Activated CD8-positive, alpha-beta T cell treated with anti-CD3 and anti-CD28 coated beads, Interleukin-2, amount 10 ng/mL, durations not matched to agents 7 days and 5 days (primary cell): ENCODE results near the gene NRAP. TPM values are rescaled to one million over a fixed set of nuclear protein-coding genes. Genes with fewer than 3 reads are reported as not detected.
"Not testable (repeated sequence)": the region's sequence is repeated elsewhere in the genome, so short reads cannot be mapped to it uniquely, and the experiment has no call there.

Experiments used
- ATAC-seq: fragments of 150-1000 bp; cut with Tn5 transposase; one replicate; pipeline ENCODE4 v1.10.0; 2021; ENCODE audit warnings: moderate library complexity
- CTCF ChIA-PET: fragments of 350-600 bp; sonication (Branson Sonifier 250); formaldehyde crosslinking; loops from one replicate; lab custom pipeline; 2021; ENCODE audit warnings: antibody characterized with exemption; lab: Charles Lee
- POLR2A ChIA-PET: fragments of 350-600 bp; sonication (Branson Sonifier 250); formaldehyde crosslinking; loops from one replicate; lab custom pipeline; 2021; ENCODE audit warnings: antibody characterized with exemption; lab: Charles Lee
- DNase-seq: peaks from one replicate; pipeline ENCODE4 v3.0.0-alpha.2; 2020
- H3K27ac Mint-ChIP-seq: one replicate; pipeline ENCODE4 v1.8.0; 2021; ENCODE audit warnings: mild to moderate bottlenecking, mixed read lengths
- H3K27me3 Mint-ChIP-seq: one replicate; pipeline ENCODE4 v1.8.0; 2021; ENCODE audit warnings: low read depth, mixed read lengths
- H3K36me3 Mint-ChIP-seq: one replicate; pipeline ENCODE4 v1.8.0; 2021; ENCODE audit warnings: low read depth, mixed read lengths
- H3K4me1 Mint-ChIP-seq: one replicate; pipeline ENCODE4 v1.8.0; 2021; ENCODE audit warnings: low read depth, mixed read lengths
- H3K4me3 Mint-ChIP-seq: one replicate; pipeline ENCODE4 v1.8.0; 2021; ENCODE audit warnings: mild to moderate bottlenecking, mixed read lengths
- H3K9me3 Mint-ChIP-seq: one replicate; pipeline ENCODE4 v1.8.0; 2022; ENCODE audit warnings: mixed read lengths; ENCODE audit not compliant: insufficient read depth
- total RNA-seq, 2 experiments: library from RNA; stranded (reverse); gene quantifications; one replicate each; pipeline ENCODE4 v1.2.3, GENCODE V29; 2021

Gene NRAP
- total RNA-seq, 2 experiments from 2014 or later = not detected

DNA sequence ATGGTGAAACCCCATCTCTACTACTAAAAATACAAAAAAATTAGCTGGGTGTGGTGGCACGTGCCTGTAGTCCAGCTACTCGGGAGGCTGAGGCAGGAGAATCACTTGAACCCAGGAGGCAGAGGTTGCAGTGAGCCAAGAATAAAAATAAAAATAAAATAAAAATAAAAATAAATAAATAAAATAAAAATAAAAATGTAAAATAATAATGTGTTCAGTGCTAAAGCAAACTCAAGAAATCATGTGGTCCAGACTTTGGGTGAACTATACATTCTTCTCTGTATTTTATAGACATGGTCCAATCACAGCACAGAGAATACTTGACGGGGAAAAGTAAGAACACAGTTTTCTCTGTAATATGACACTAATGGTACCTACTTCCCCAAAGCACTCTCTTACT lies 11.4 kb downstream of the NRAP start:
- POLR2A ChIA-PET, H3K27ac Mint-ChIP-seq, H3K4me3 Mint-ChIP-seq, DNase-seq, H3K36me3 Mint-ChIP-seq, ATAC-seq, CTCF ChIA-PET, H3K9me3 Mint-ChIP-seq, H3K4me1 Mint-ChIP-seq: not testable (repeated sequence)
- H3K27me3 Mint-ChIP-seq = peaks cover 21% of the 10 kb centered on the region

DNA sequence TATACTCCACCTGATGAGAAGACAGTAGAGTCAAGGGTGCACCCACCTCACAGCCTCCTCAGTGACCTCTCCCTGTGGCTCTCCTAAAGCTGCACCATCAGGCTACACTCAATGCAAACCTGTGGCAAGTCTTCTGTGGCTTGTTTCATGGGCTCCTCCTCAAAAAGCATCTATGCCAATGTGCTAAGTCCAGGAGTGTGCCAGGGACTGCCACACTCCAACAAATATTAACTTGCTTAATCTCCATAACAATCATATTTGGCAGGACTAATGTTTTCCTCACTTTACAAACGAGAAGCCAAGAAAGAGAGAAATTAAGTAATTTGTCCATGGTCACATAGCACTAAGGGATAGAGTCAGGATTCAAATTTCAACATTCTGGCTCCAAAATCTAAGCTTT lies 11.9 kb downstream of the NRAP start:
- ChIA-PET CTCF (no interaction called here), POLR2A (no interaction called here)
- no peak for DNase-seq
- Mint-ChIP-seq H3K27me3 (peaks cover 22% of the 10 kb centered on the region), H3K4me3 (no peak overlapping the region), H3K4me1 (no peaks in the 10 kb centered on the region), H3K9me3 (no peaks in the 10 kb centered on the region), H3K36me3 (no peaks in the 10 kb centered on the region), H3K27ac (no peak overlapping the region)
- ATAC-seq = no peak

DNA sequence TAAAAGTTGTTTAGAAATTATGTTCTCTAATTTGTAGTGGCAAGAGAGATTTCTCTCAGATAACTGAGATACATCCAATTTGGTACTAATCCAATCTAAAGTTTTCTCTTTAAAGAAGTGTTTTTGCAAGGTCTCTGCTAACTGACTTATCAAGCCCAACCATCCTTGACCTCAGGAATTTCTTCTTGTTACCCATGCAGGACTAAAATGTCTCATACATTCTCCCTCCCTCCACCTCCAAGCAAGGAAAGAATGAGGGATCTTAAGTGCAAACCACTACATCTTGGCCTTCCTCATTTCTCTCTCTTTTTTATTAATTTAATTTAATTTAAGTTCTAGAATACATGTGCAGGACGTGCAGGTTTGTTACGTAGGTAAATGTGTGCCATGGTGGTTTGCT lies 12.8 kb downstream of the NRAP start:
- no peaks in the 10 kb centered on the region for H3K36me3 Mint-ChIP-seq
- H3K27me3 Mint-ChIP-seq = peaks cover 20% of the 10 kb centered on the region
- H3K9me3 Mint-ChIP-seq = no peaks in the 10 kb centered on the region
- no peak overlapping the region for H3K4me3 Mint-ChIP-seq
- no peaks in the 10 kb centered on the region for H3K4me1 Mint-ChIP-seq
- DNase-seq = no peak
- ChIA-PET CTCF (no interaction called here), POLR2A (no interaction called here)
- ATAC-seq = no peak
- H3K27ac Mint-ChIP-seq = no peak overlapping the region

DNA sequence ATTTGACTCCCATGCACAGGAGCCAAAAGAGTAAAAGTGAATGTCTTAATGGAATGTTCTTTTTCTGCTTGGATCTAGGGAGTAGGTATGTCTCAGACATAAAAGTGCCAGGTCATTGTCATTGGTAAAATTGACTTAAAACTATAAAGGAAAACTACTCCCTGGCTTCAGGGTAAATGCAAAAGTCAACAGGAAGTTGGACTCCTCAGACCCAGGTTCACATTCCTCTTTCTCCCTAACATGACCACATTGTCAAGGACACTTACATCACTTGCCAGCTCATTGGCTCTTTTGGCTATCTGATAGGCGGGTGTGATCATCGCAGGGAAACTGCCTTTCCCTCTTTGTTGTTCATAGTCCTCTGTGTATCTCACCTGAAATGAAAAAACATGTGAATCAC lies 13.7 kb downstream of the NRAP start:
- ChIA-PET POLR2A (no interaction called here), CTCF (no interaction called here)
- H3K4me1 Mint-ChIP-seq = no peaks in the 10 kb centered on the region
- H3K9me3 Mint-ChIP-seq = no peaks in the 10 kb centered on the region
- no peak overlapping the region for H3K4me3 Mint-ChIP-seq
- no peaks in the 10 kb centered on the region for H3K36me3 Mint-ChIP-seq
- H3K27me3 Mint-ChIP-seq = peaks cover 18% of the 10 kb centered on the region
- no peak overlapping the region for H3K27ac Mint-ChIP-seq
- DNase-seq (no peak), ATAC-seq (no peak)

DNA sequence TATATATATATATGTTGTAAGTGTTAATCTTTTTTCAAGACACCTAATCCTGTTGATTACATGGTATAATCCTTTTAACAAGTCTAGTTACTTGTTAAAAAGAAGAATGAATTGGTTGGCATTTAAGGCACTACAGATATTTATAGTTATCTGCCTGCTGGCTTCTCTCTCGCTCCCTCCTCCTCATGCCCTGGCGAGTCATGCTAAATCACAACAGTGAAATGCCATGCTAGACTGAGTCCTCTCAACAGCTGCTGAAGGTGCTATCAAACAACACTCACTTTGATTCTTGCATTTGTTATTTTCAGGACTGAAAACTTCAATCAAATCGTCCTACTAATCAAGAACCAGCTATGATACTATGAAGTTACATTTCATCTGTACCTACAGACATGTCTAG lies 15.4 kb downstream of the NRAP start:
- Mint-ChIP-seq H3K4me3 (no peak overlapping the region), H3K27ac (no peak overlapping the region), H3K9me3 (no peaks in the 10 kb centered on the region), H3K36me3 (no peaks in the 10 kb centered on the region), H3K27me3 (peaks cover 15% of the 10 kb centered on the region), H3K4me1 (no peaks in the 10 kb centered on the region)
- DNase-seq (no peak), ATAC-seq (no peak)
- ChIA-PET CTCF (no interaction called here), POLR2A (no interaction called here)

DNA sequence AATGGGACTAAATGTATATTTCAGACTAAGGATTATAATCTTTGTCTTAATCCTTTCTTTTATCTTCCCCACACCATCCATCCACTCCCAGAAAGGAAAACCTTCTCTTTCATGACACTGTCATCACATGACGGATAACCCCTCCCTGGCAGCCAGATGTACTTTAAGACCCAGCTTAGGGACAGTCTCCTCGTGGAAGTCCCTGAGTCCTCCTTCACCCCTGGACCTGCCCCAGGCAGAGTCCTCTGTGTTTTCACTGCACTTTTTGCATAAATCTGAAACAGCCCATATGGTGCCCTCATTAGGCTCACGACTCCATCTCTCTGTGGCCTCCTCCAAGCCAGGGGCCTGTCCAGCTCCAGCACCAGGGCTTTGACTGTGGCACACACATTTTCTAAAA lies 16.0 kb downstream of the NRAP start:
- Mint-ChIP-seq H3K4me3 (no peak overlapping the region), H3K36me3 (no peaks in the 10 kb centered on the region), H3K4me1 (no peaks in the 10 kb centered on the region), H3K27ac (no peak overlapping the region), H3K27me3 (peaks cover 13% of the 10 kb centered on the region), H3K9me3 (no peaks in the 10 kb centered on the region)
- no peak for ATAC-seq
- ChIA-PET CTCF (no interaction called here), POLR2A (no interaction called here)
- DNase-seq = no peak

DNA sequence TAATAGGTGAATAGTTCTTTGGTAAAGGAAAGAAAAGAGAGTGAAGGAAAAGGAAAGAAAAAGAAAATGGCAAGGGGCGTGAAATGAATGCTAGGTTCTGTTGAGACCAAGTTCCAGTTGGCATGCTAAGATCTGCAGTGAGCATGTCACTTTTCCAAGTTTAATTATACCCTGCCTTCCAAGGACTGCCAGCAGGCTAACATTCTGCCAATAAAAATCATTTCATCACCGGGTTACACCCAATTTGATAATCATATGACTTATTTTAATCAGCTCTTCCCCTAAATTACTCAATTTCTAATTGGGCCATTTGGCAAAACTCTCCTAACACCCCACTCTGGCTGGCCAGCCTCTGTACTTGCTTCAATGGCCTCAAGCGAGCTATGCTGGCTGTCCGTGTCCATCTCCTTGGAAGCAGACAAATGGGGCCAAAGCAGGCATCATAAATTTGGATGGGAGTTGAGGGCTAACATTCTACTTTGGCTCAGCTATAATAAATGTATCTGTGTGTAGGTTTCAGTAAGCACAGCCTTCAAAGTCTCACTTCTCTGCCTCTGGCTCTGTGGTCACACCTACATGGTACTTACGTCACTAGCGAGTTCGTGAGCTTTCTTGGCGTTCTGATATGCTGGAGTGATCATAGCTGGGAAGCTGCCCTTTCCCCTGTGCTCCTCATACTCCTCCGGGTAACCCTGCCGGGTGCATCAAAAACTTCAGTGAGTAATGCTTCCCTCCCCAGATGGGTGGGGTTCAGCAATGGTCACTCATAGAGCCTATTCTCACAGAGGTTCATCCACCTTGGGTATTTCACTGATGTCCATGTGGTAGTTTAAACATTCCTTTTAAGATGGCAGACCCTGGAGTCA lies 17.3 kb downstream of the NRAP start:
- DNase-seq (no peak), ATAC-seq (no peak)
- no peaks in the 10 kb centered on the region for H3K36me3 Mint-ChIP-seq
- H3K27ac Mint-ChIP-seq = no peak overlapping the region
- peaks cover 19% of the 10 kb centered on the region for H3K27me3 Mint-ChIP-seq
- ChIA-PET CTCF (no interaction called here), POLR2A (no interaction called here)
- H3K4me1 Mint-ChIP-seq = no peaks in the 10 kb centered on the region
- no peak overlapping the region for H3K4me3 Mint-ChIP-seq
- H3K9me3 Mint-ChIP-seq = no peaks in the 10 kb centered on the region

DNA sequence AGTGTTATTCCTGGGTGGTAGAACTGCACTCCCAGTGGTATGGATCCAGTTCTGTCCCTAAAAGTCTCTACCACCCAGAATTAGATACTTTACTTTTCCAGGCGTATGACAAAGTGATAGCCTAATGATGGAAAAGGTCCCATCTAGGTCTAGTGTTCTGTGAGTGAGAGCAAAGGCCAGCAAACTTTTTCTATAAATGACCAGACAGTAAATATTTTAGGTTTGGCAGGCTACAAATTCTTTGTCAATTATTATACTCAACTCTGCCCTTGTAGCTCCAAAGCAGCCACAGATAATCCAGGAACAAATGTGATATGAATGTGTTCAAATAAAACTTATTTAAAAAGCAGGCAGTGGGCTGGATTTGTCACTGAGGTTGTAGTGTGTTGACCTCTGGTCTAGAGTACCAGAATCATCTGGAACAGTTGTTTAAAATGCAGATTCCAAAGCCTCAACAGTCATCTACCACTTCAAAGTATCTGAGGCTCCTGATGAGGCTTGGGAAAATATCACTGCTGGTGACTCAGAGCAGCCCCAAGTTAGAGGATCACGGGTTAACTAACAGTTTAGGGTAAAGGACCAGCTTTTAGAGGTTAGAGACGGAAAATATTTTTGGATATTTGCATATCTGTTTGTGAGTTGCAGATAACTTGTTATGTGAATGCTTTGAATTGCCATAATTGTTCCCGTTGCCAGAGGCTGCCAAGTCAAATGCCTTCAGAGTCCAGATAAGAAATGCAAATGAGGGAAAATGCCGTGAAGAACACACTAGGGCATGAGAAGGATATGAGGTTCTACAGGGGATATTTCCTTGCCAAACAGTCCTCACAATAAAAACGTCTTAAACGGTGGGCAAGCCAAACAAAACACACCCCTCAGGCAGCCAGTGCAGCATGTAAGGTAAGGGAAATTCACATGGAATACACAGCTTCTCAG lies 19.4 kb downstream of the NRAP start:
- no peak for ATAC-seq
- Mint-ChIP-seq H3K27me3 (peaks cover 27% of the 10 kb centered on the region), H3K4me3 (no peak overlapping the region), H3K4me1 (no peaks in the 10 kb centered on the region), H3K36me3 (no peaks in the 10 kb centered on the region), H3K9me3 (no peaks in the 10 kb centered on the region), H3K27ac (no peak overlapping the region)
- POLR2A ChIA-PET = no interaction called here
- DNase-seq = no peak
- CTCF ChIA-PET = no interaction called here

DNA sequence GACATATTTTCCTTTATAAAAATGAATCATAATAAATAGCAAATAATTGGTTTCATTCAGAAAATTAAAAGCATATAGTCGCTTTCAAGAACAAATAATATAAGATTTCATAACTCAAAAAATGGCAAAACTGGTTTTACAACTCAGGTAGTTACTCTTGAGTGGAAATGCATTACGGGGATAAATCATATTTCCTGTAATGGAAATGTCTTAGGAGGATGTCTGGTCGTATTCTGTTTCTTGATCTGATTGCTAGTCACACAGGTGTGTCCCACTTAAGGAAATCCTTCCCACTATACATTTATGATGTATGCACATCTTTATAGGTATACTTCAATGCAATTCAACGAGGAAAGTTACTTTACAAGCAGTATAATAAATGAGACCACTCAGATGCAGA lies 20.7 kb downstream of the NRAP start:
- Mint-ChIP-seq H3K27me3 (peaks cover 29% of the 10 kb centered on the region), H3K9me3 (no peaks in the 10 kb centered on the region), H3K27ac (no peak overlapping the region), H3K36me3 (no peaks in the 10 kb centered on the region), H3K4me3 (no peak overlapping the region), H3K4me1 (no peaks in the 10 kb centered on the region)
- CTCF ChIA-PET = no interaction called here
- POLR2A ChIA-PET = no interaction called here
- no peak for ATAC-seq
- DNase-seq = no peak

DNA sequence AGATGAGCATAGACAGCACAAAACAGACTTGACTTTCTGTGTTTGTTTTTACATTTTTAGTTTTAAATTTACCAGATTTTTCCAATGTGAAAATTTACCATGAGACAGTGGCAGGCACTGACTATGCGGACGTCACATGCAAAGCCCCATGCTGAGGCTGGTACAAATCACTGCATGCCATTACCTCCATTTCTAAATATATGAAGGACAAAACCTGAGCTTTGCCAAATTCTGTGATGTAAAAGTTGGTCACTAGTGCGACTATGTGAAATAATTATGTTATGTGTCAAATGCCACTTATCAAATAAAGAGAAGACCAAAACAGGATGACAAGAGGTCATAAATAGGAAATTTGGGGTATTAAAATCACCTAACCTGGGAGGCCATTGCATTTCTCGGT lies 22.1 kb downstream of the NRAP start:
- ATAC-seq (no peak), DNase-seq (no peak)
- ChIA-PET POLR2A (no interaction called here), CTCF (no interaction called here)
- Mint-ChIP-seq H3K27me3 (peaks cover 25% of the 10 kb centered on the region), H3K4me1 (no peaks in the 10 kb centered on the region), H3K36me3 (no peaks in the 10 kb centered on the region), H3K9me3 (no peaks in the 10 kb centered on the region), H3K27ac (no peak overlapping the region), H3K4me3 (no peak overlapping the region)

DNA sequence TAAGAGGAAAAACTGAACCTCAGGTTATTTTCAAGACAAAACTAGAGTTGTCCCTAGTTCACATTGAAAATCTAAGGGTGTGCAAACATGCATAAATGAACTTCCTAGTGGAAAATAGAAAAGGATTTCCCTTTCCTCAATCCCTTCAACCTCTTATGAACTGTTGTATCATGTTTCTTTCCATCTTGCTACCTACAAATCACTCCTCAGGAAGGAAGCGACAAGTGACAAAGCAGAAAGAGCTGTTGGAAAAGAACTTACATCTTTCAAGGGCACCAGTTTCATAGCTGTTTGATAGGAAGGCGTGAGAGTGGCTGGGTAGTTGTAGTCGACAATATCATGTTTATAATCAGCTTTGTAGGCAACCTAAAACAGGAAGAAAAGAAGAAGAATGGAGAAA lies 23.9 kb downstream of the NRAP start:
- Mint-ChIP-seq H3K9me3 (no peaks in the 10 kb centered on the region), H3K4me3 (no peak overlapping the region), H3K27me3 (peaks cover 23% of the 10 kb centered on the region), H3K36me3 (no peaks in the 10 kb centered on the region), H3K27ac (no peak overlapping the region), H3K4me1 (no peaks in the 10 kb centered on the region)
- no peak for DNase-seq
- no peak for ATAC-seq
- ChIA-PET POLR2A (no interaction called here), CTCF (interaction anchor here (0.9 kb wide), 1 partner anchor 77 kb away, joined by 3 read pairs; no protein-coding TSS in a partner anchor)

DNA sequence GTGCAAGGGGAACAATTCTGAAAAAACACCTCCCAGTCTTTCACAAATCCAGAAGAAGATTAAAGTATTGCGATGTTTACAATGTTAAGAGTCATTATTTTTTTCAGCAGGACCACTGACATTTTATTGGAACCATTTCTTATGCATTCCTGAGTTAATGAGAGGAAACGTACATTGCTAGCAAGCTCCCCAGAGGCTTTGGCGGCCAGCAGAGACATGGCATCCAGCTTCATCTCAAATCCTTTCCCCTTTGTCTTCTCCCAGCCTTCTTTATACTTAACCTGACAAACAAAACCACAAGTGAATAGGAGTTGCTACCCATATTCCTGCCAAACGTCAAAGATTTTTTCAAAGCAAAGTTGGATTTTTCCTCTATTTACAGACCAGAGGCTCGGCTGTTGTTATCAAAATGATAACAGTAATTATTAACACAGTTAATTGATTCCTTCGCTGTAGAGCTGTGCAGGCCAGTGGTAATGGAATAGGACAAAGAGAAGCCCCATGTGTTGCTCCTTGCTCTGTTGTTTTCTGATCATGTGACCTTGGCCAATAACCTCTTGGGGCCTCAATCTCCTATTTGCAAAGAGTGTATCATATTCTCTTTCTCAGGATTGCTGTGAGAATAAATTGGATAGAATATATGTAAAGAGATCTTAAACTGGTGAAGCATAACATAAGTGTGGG lies 32.0 kb downstream of the NRAP start:
- H3K27ac Mint-ChIP-seq = no peak overlapping the region
- no peak for ATAC-seq
- H3K27me3 Mint-ChIP-seq = peaks cover 9% of the 10 kb centered on the region
- ChIA-PET CTCF (no interaction called here), POLR2A (no interaction called here)
- no peaks in the 10 kb centered on the region for H3K9me3 Mint-ChIP-seq
- H3K36me3 Mint-ChIP-seq = no peaks in the 10 kb centered on the region
- DNase-seq = no peak
- H3K4me3 Mint-ChIP-seq = no peak overlapping the region
- H3K4me1 Mint-ChIP-seq = no peaks in the 10 kb centered on the region
